Measurements from ENCODE around the gene SNTG2. TPM values are rescaled to one million over a fixed set of nuclear protein-coding genes. Genes with fewer than 3 reads are reported as not detected.

The SNTG2 gene
- total RNA-seq, 2 donors from 2014 or later, result 0.72 to 1.0 TPM

DNA sequence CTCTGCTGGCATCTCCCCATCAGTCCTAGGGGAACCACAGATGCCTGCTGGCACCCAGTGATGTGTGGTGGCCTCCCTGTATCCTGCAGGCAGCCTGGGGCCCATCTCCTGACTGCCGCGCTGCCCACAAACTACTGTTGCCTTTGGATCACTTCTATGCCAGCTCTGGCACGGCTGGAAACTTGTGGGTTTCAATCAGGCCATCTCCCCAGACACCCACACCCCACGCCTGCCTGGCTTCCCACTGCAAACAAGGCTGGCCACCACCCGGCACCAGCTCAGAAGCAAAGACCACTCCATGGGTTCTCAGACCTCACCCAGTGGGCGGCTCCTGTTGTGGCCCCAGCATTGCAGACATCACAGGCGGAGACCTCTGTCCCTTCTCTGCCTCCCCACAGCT is 447.5 kb downstream of the SNTG2 start:
- no peaks in the 10 kb centered on the region for H3K27me3 ChIP-seq
- intact Hi-C loops (cut with DNase I), result no loop called here
- no peaks in the 10 kb centered on the region for H3K9me3 ChIP-seq

GRCh38 chr2:1400943-1401735 is 450.5 kb downstream of the SNTG2 start:
- H3K4me3 ChIP-seq, result no peak overlapping the region
- no peaks in the 10 kb centered on the region for H3K9me3 ChIP-seq
- intact Hi-C loops (cut with DNase I), result no loop called here
- H3K9ac ChIP-seq (ENCODE audit: low read depth in 2 of 2, low read length in 2 of 2), result no peak overlapping the region
- no peak overlapping the region for H3K27ac ChIP-seq
- no peaks in the 10 kb centered on the region for H3K4me1 ChIP-seq
- no peak for TF ChIP-seq CTCF (IDR thresholded peaks at IDR 0.05)
- no peak for DNase-seq
- H3K36me3 ChIP-seq, result no peaks in the 10 kb centered on the region
- H3K27me3 ChIP-seq, result no peaks in the 10 kb centered on the region

More for the DNA sequence above, 447.5 kb downstream of the SNTG2 start:
- no peaks in the 10 kb centered on the region for H3K4me1 ChIP-seq
- no peaks in the 10 kb centered on the region for H3K36me3 ChIP-seq
- no peak for DNase-seq
- TF ChIP-seq CTCF (IDR thresholded peaks at IDR 0.05), result no peak
- no peak overlapping the region for H3K27ac ChIP-seq
- no peak overlapping the region for H3K9ac ChIP-seq (ENCODE audit: low read depth in 2 of 2, low read length in 2 of 2)
- H3K4me3 ChIP-seq, result no peak overlapping the region

GRCh38 chr2:1402064-1402463 is 451.4 kb downstream of the SNTG2 start:
- Histone ChIP-seq H3K36me3 (no peaks in the 10 kb centered on the region), H3K9ac (ENCODE audit: low read depth in 2 of 2, low read length in 2 of 2) (no peak overlapping the region), H3K27ac (no peak overlapping the region), H3K9me3 (no peaks in the 10 kb centered on the region), H3K27me3 (no peaks in the 10 kb centered on the region), H3K4me3 (no peak overlapping the region), H3K4me1 (no peaks in the 10 kb centered on the region)
- no peak for DNase-seq
- intact Hi-C loops (cut with DNase I), result no loop called here
- no peak for TF ChIP-seq CTCF (IDR thresholded peaks at IDR 0.05)

DNA sequence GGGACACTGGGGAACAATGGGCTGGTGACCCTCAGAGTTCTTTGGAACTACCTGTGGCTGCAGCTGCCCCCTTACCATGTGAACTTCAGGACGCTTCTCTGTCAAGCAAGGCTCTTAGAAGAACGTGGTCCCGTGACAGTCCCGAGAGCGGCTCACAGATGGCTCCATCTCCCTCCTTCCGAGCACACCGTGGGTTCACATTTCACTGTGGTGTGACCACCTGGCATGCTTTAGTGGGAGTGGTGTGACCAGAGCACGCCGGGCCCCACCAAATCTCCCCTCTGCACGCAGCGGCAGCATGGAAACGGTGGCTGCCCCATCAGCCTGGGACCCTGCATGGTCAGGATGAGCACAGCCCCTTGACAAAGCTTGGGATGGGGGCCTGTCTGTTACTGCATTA is 452.9 kb downstream of the SNTG2 start:
- intact Hi-C loops (cut with DNase I), result no loop called here
- Histone ChIP-seq H3K9me3 (no peaks in the 10 kb centered on the region), H3K27ac (no peak overlapping the region), H3K36me3 (no peaks in the 10 kb centered on the region), H3K4me3 (no peak overlapping the region), H3K9ac (ENCODE audit: low read depth in 2 of 2, low read length in 2 of 2) (no peak overlapping the region), H3K27me3 (no peaks in the 10 kb centered on the region), H3K4me1 (no peaks in the 10 kb centered on the region)
- no peak for TF ChIP-seq CTCF (IDR thresholded peaks at IDR 0.05)
- no peak for DNase-seq

- no peaks in the 10 kb centered on the region for H3K4me1 ChIP-seq
- no peak for TF ChIP-seq CTCF (IDR thresholded peaks at IDR 0.05)
- no peak for DNase-seq
- no peak overlapping the region for H3K9ac ChIP-seq (ENCODE audit: low read depth in 2 of 2, low read length in 2 of 2)
- H3K9me3 ChIP-seq, result no peaks in the 10 kb centered on the region
- no peak overlapping the region for H3K27ac ChIP-seq
- no peaks in the 10 kb centered on the region for H3K36me3 ChIP-seq
- intact Hi-C loops (cut with DNase I), result no loop called here
- no peaks in the 10 kb centered on the region for H3K27me3 ChIP-seq
- no peak overlapping the region for H3K4me3 ChIP-seq
These were observed 454.5 kb downstream of the SNTG2 start for GRCh38 chr2:1405124-1405523.
